Activated naive CD4-positive, alpha-beta T cell treated with anti-CD3 and anti-CD28 coated beads, Interleukin-2, amount 50 U/mL, for 24 hours (primary cell): ENCODE results near the gene ECE1.
A peak's percentile ranks its signal among the peaks of the same experiment; 100 is the strongest.
"Not testable (repeated sequence)": the region's sequence is repeated elsewhere in the genome, so short reads cannot be mapped to it uniquely, and the experiment has no call there.

Experiments used
- H3K27ac Mint-ChIP-seq: one replicate; pipeline ENCODE4 v1.8.0; 2021; ENCODE audit warnings: mild to moderate bottlenecking, mixed read lengths
- H3K27me3 Mint-ChIP-seq: one replicate; pipeline ENCODE4 v1.8.0; 2021; ENCODE audit warnings: mixed read lengths
- H3K36me3 Mint-ChIP-seq: one replicate; pipeline ENCODE4 v1.8.0; 2021; ENCODE audit warnings: mixed read lengths
- H3K4me1 Mint-ChIP-seq: one replicate; pipeline ENCODE4 v1.8.0; 2021; ENCODE audit warnings: mixed read lengths
- H3K4me3 Mint-ChIP-seq: one replicate; pipeline ENCODE4 v1.8.0; 2021; ENCODE audit warnings: mild to moderate bottlenecking, mixed read lengths
- H3K9me3 Mint-ChIP-seq: one replicate; pipeline ENCODE4 v1.8.0; 2021; ENCODE audit warnings: mixed read lengths

The ECE1 gene

GRCh38 chr1:21198929-21199328, 91.3 kb downstream of the ECE1 start:
- Mint-ChIP-seq H3K9me3 (no peaks in the 10 kb centered on the region), H3K4me3 (no peak overlapping the region), H3K4me1 (peaks cover 3% of the 10 kb centered on the region), H3K27ac (no peak overlapping the region), H3K36me3 (no peaks in the 10 kb centered on the region), H3K27me3 (peaks cover 2% of the 10 kb centered on the region)

- Mint-ChIP-seq H3K27ac (no peak overlapping the region), H3K27me3 (no peaks in the 10 kb centered on the region), H3K36me3 (no peaks in the 10 kb centered on the region), H3K4me3 (no peak overlapping the region), H3K4me1 (peaks cover 7% of the 10 kb centered on the region), H3K9me3 (no peaks in the 10 kb centered on the region)
Observed at GRCh38 chr1:21192871-21193270, 97.4 kb downstream of the ECE1 start.

GRCh38 chr1:21192284-21192683, 98.0 kb downstream of the ECE1 start:
- Mint-ChIP-seq H3K4me3 (no peak overlapping the region), H3K4me1 (peaks cover 7% of the 10 kb centered on the region), H3K27me3 (no peaks in the 10 kb centered on the region), H3K36me3 (no peaks in the 10 kb centered on the region), H3K9me3 (no peaks in the 10 kb centered on the region), H3K27ac (no peak overlapping the region)

- H3K4me3 Mint-ChIP-seq, H3K4me1 Mint-ChIP-seq, H3K9me3 Mint-ChIP-seq, H3K27me3 Mint-ChIP-seq, H3K36me3 Mint-ChIP-seq: not testable (repeated sequence)
- H3K27ac Mint-ChIP-seq, result peak overlapping the region; percentile 7
Observed at GRCh38 chr1:21190771-21191170, 99.5 kb downstream of the ECE1 start.

GRCh38 chr1:21189906-21190500, 100.3 kb downstream of the ECE1 start:
- Mint-ChIP-seq H3K27me3 (no peaks in the 10 kb centered on the region), H3K27ac (no peak overlapping the region), H3K4me1 (peaks cover 4% of the 10 kb centered on the region), H3K36me3 (no peaks in the 10 kb centered on the region), H3K9me3 (no peaks in the 10 kb centered on the region), H3K4me3 (no peak overlapping the region)

- Mint-ChIP-seq H3K27me3 (no peaks in the 10 kb centered on the region), H3K9me3 (no peaks in the 10 kb centered on the region), H3K4me1 (peaks cover 4% of the 10 kb centered on the region), H3K4me3 (no peak overlapping the region), H3K27ac (no peak overlapping the region), H3K36me3 (no peaks in the 10 kb centered on the region)
Observed at GRCh38 chr1:21189421-21189820, 100.8 kb downstream of the ECE1 start.

- H3K4me1 Mint-ChIP-seq, result peaks cover 4% of the 10 kb centered on the region
- H3K27me3 Mint-ChIP-seq, result no peaks in the 10 kb centered on the region
- H3K9me3 Mint-ChIP-seq, result no peaks in the 10 kb centered on the region
- H3K27ac Mint-ChIP-seq, result no peak overlapping the region
- no peak overlapping the region for H3K4me3 Mint-ChIP-seq
- no peaks in the 10 kb centered on the region for H3K36me3 Mint-ChIP-seq
Observed at GRCh38 chr1:21188235-21188634, 102.0 kb downstream of the ECE1 start.

GRCh38 chr1:21185221-21185731, 105.0 kb downstream of the ECE1 start:
- Mint-ChIP-seq H3K27me3 (no peaks in the 10 kb centered on the region), H3K4me1 (peaks cover 4% of the 10 kb centered on the region), H3K4me3 (no peak overlapping the region), H3K36me3 (no peaks in the 10 kb centered on the region), H3K9me3 (no peaks in the 10 kb centered on the region), H3K27ac (no peak overlapping the region)

GRCh38 chr1:21184276-21184675, 106.0 kb downstream of the ECE1 start:
- no peaks in the 10 kb centered on the region for H3K36me3 Mint-ChIP-seq
- no peaks in the 10 kb centered on the region for H3K4me1 Mint-ChIP-seq
- H3K27me3 Mint-ChIP-seq, result no peaks in the 10 kb centered on the region
- H3K9me3 Mint-ChIP-seq, result no peaks in the 10 kb centered on the region
- no peak overlapping the region for H3K4me3 Mint-ChIP-seq
- H3K27ac Mint-ChIP-seq, result no peak overlapping the region

GRCh38 chr1:21182181-21182731, 108.0 kb downstream of the ECE1 start:
- Mint-ChIP-seq H3K9me3 (no peaks in the 10 kb centered on the region), H3K4me1 (peaks cover under 1% of the 10 kb centered on the region), H3K27ac (no peak overlapping the region), H3K36me3 (no peaks in the 10 kb centered on the region), H3K4me3 (no peak overlapping the region), H3K27me3 (no peaks in the 10 kb centered on the region)

- not testable (repeated sequence) for H3K27me3 Mint-ChIP-seq, H3K36me3 Mint-ChIP-seq, H3K27ac Mint-ChIP-seq, H3K9me3 Mint-ChIP-seq, H3K4me3 Mint-ChIP-seq
- H3K4me1 Mint-ChIP-seq, result peaks cover 21% of the 10 kb centered on the region
Observed at GRCh38 chr1:21178271-21178670, 112.0 kb downstream of the ECE1 start.

GRCh38 chr1:21176586-21177555, 113.4 kb downstream of the ECE1 start, which contains the start of gene EIF4G3:
Gene EIF4G3 (minus strand): TSS chr1:21176897. CDS start chr1:21002742, 174,155 bp downstream.
- Mint-ChIP-seq H3K4me3 (peak within 1 kb of the TSS; percentile 91), H3K4me1 (peaks cover 25% of the 10 kb centered on the region), H3K27me3 (no peaks in the 10 kb centered on the region), H3K36me3 (no peaks in the 10 kb centered on the region), H3K9me3 (no peaks in the 10 kb centered on the region), H3K27ac (peak within 1 kb of the TSS; percentile 95)

- H3K36me3 Mint-ChIP-seq, result no peaks in the 10 kb centered on the region
- H3K4me3 Mint-ChIP-seq, result peak overlapping the region; percentile 86
- H3K27ac Mint-ChIP-seq, result peak overlapping the region; percentile 89
- H3K4me1 Mint-ChIP-seq, result peaks cover 32% of the 10 kb centered on the region
- no peaks in the 10 kb centered on the region for H3K9me3 Mint-ChIP-seq
- no peaks in the 10 kb centered on the region for H3K27me3 Mint-ChIP-seq
Observed at GRCh38 chr1:21175670-21176581, 114.3 kb downstream of the ECE1 start.

GRCh38 chr1:21175324-21175669, 115.0 kb downstream of the ECE1 start:
- peak overlapping the region; percentile 86 for H3K4me3 Mint-ChIP-seq
- H3K27me3 Mint-ChIP-seq, result no peaks in the 10 kb centered on the region
- H3K4me1 Mint-ChIP-seq, result peaks cover 32% of the 10 kb centered on the region
- H3K27ac Mint-ChIP-seq, result peak overlapping the region; percentile 89
- H3K36me3 Mint-ChIP-seq, result no peaks in the 10 kb centered on the region
- no peaks in the 10 kb centered on the region for H3K9me3 Mint-ChIP-seq

- H3K27ac Mint-ChIP-seq, result peak overlapping the region; percentile 89
- H3K27me3 Mint-ChIP-seq, result no peaks in the 10 kb centered on the region
- H3K4me1 Mint-ChIP-seq, result peaks cover 32% of the 10 kb centered on the region
- no peaks in the 10 kb centered on the region for H3K9me3 Mint-ChIP-seq
- no peaks in the 10 kb centered on the region for H3K36me3 Mint-ChIP-seq
- H3K4me3 Mint-ChIP-seq, result peak overlapping the region; percentile 86
Observed at GRCh38 chr1:21174654-21175323, 115.5 kb downstream of the ECE1 start.
